Colonic mucosa (tissue), 4 donors: ENCODE measurements around the gene TLR2. TPM values are rescaled to one million over a fixed set of nuclear protein-coding genes. Genes with fewer than 3 reads are reported as not detected.

Experiments
- DNase-seq: peaks from one replicate; pipeline ENCODE4 v3.0.0-alpha.2; 2020
- H3K27ac ChIP-seq: fragments of 200-600 bp; one replicate; pipeline ENCODE4 v1.8.0; 2021
- H3K27me3 ChIP-seq: fragments of 200-600 bp; one replicate; pipeline ENCODE4 v1.8.0; 2021
- H3K36me3 ChIP-seq: fragments of 200-600 bp; one replicate; pipeline ENCODE4 v1.8.0; 2021
- H3K4me1 ChIP-seq: fragments of 200-600 bp; one replicate; pipeline ENCODE4 v1.8.0; 2021; ENCODE audit warnings: mild to moderate bottlenecking
- H3K4me3 ChIP-seq: fragments of 200-600 bp; one replicate; pipeline ENCODE4 v1.8.0; 2021
- H3K9ac ChIP-seq, 2 donors: one replicate each; pipeline ENCODE4 v1.7.0; 2013; ENCODE audit warnings: control low read depth in 2 of 2, low read depth in 2 of 2, low read length in 2 of 2
- H3K9me3 ChIP-seq: fragments of 200-600 bp; one replicate; pipeline ENCODE4 v1.8.0; 2021
- intact Hi-C: fragments of 100-400 bp; cut with DNase I; formaldehyde crosslinking; loops from one replicate; pipeline ENCODE4 v1.14.1; 2022
- total RNA-seq, 2 donors: library from RNA; stranded (reverse); fragmentation: NEBNext Ultra II Directional in 1 of 2; extraction: Animal tissue kit (Norgen Biotek cat#: 25700) in 1 of 2; gene quantifications; one replicate each; pipeline ENCODE4 v1.2.1, GENCODE V29; 2021
- TF ChIP-seq, protein P1 (sequence below): fragments of 200-600 bp; IDR thresholded peaks from one replicate; pipeline ENCODE4 v1.8.0; 2022; ENCODE audit warnings: antibody characterized with exemption, mild to moderate bottlenecking
- donor health status: healthy.
- donor health status: DM: no; HTN: no; CAD: no.
- donor health status: DM: no; HTN: no; CAD: no.

Gene TLR2, protein sequence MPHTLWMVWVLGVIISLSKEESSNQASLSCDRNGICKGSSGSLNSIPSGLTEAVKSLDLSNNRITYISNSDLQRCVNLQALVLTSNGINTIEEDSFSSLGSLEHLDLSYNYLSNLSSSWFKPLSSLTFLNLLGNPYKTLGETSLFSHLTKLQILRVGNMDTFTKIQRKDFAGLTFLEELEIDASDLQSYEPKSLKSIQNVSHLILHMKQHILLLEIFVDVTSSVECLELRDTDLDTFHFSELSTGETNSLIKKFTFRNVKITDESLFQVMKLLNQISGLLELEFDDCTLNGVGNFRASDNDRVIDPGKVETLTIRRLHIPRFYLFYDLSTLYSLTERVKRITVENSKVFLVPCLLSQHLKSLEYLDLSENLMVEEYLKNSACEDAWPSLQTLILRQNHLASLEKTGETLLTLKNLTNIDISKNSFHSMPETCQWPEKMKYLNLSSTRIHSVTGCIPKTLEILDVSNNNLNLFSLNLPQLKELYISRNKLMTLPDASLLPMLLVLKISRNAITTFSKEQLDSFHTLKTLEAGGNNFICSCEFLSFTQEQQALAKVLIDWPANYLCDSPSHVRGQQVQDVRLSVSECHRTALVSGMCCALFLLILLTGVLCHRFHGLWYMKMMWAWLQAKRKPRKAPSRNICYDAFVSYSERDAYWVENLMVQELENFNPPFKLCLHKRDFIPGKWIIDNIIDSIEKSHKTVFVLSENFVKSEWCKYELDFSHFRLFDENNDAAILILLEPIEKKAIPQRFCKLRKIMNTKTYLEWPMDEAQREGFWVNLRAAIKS
- total RNA-seq, result 1 to 10 TPM; 2.0 to 5.7 TPM

DNA sequence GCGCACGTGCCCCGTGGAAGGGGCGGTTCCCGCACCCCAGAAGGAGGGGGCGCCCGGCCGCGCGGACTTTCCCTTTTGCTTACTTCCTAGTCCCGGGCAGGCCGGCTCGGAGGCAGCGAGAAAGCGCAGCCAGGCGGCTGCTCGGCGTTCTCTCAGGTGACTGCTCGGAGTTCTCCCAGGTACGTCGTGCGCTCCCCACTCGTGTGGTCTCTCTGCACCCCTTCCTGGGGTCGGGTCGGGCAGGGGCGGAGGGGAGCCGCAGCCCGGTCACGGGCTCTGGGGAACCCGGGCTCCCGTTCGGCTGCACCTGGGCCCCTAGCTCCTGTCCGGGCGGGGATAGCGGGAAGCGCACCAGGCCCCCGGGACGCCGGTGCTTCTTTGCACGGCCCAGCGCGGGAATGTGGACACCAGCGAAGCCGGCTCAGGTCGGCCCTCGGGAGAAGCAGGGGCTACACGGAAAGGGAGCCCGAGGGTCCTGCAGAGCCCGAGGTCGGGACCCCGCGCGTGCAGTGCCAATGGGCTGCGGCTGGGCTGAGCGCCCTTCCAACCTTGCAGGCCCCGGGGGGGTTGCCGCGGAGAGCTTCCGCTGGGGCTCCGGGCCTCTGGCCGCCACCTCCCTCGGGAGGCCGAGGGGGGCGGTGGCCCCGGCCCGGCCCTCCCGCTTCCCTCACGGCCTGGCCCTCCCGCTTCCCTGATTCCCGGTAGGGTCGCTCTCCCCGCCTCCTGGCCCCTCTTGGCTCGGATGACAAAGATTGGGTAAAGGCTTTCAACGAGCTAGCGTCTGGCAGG lies at the start of gene TLR2:
TLR2 (plus strand) TSS at position 99 of the 789 bp plus-strand sequence. CDS start 18,628 bp downstream, outside the sequence.
- Histone ChIP-seq H3K4me1 (no peaks in the 10 kb centered on the region), H3K36me3 (no peaks in the 10 kb centered on the region), H3K4me3 (peak within 1 kb of the TSS; percentile 61), H3K27ac (no peak within 1 kb of the TSS), H3K27me3 (no peaks in the 10 kb centered on the region), H3K9ac (peak within 1 kb of the TSS in 1 of 2 donors; percentile 48), H3K9me3 (no peaks in the 10 kb centered on the region)
- intact Hi-C loops, result no loop called here
- DNase-seq, result peak; percentile 73
- TF ChIP-seq, protein P1, sequence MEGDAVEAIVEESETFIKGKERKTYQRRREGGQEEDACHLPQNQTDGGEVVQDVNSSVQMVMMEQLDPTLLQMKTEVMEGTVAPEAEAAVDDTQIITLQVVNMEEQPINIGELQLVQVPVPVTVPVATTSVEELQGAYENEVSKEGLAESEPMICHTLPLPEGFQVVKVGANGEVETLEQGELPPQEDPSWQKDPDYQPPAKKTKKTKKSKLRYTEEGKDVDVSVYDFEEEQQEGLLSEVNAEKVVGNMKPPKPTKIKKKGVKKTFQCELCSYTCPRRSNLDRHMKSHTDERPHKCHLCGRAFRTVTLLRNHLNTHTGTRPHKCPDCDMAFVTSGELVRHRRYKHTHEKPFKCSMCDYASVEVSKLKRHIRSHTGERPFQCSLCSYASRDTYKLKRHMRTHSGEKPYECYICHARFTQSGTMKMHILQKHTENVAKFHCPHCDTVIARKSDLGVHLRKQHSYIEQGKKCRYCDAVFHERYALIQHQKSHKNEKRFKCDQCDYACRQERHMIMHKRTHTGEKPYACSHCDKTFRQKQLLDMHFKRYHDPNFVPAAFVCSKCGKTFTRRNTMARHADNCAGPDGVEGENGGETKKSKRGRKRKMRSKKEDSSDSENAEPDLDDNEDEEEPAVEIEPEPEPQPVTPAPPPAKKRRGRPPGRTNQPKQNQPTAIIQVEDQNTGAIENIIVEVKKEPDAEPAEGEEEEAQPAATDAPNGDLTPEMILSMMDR, result no peak

DNA sequence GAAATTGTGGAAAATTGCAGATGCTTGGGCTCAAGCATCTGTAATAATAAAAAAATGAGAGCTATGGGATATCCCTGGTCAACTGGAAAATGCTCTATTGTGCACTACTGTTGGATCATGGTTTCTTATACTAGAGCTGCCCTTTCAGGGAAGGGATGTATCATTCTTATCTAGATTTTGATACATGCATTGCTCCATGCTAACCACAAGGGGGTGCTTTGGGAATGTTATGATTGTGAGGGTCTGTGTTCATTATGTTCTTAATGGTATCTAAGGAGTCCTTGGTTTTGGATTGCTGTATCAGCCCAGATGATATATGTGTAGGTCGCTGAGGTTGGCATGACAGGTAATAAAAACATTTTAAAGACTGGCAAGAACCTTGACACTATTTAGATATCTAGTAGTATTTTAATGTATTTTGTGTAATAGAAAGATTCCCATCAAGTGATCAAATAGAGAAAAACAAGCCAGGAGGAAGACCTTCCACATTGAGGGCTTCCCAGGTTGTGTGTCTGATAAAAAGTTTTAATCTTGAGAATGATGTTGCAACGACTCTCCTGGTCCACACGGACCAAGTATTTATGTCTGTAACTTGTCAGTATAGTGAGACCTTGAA lies 49.2 kb upstream of the TLR2 start:
- no peak overlapping the region for H3K9ac ChIP-seq
- H3K36me3 ChIP-seq, result no peaks in the 10 kb centered on the region
- DNase-seq, result no peak
- no peaks in the 10 kb centered on the region for H3K9me3 ChIP-seq
- TF ChIP-seq, protein P1, result peak; percentile 47
- no peak overlapping the region for H3K4me3 ChIP-seq
- no peaks in the 10 kb centered on the region for H3K4me1 ChIP-seq
- no peak overlapping the region for H3K27ac ChIP-seq
- intact Hi-C loops, result loop anchor here (5.0 to 10.0 kb wide), 2 partner anchors 120 to 293 kb away; partner anchors contain the start of gene MND1
- no peaks in the 10 kb centered on the region for H3K27me3 ChIP-seq

DNA sequence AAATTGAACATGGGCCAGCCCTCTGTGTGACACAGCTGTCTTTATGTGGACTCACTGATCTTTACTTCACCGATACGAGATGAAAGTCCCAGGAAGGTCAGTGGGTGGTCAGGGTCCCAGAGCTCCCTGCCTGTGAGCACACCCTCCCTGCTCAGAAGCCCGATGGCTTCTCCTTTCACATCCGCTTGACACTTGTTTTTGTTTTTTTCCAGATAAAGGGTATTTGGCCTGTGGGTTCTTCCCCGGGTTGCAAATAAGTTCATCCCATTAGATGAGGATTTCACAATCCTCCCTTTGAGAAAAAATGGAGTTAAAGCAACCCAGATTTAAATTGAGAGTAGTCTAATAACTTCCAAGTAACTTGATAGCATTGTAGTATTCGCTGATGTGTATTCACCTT lies 48.2 kb upstream of the TLR2 start:
- TF ChIP-seq, protein P1, result no peak
- no peaks in the 10 kb centered on the region for H3K4me1 ChIP-seq
- no peaks in the 10 kb centered on the region for H3K27me3 ChIP-seq
- no peaks in the 10 kb centered on the region for H3K36me3 ChIP-seq
- DNase-seq, result no peak
- intact Hi-C loops, result loop anchor here (5.0 to 10.0 kb wide), 2 partner anchors 119 to 294 kb away; partner anchors contain the start of gene MND1
- no peaks in the 10 kb centered on the region for H3K9me3 ChIP-seq
- H3K9ac ChIP-seq, result no peak overlapping the region
- H3K4me3 ChIP-seq, result no peak overlapping the region
- no peak overlapping the region for H3K27ac ChIP-seq

DNA sequence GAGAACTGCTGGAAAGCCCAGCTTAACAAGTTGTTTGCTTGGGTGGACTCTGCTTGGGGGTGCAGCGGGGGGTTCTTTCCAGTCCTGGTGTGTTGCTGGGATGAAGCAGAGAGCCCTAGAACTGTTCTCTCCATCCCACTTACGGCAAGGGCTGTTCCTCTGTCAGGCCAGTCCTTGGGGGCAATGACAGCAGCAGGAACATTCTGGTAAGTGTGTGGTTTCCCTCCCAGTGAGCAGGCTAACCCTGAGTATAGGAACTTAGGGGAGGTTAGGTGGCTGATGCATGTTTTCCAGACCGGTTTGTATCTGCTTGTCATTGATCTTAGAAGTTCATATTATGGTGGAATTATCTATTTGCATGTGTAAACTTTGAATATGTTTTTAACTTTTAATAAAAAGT lies 46.9 kb upstream of the TLR2 start:
- Histone ChIP-seq H3K27me3 (no peaks in the 10 kb centered on the region), H3K4me3 (no peak overlapping the region), H3K9me3 (no peaks in the 10 kb centered on the region), H3K27ac (no peak overlapping the region), H3K4me1 (no peaks in the 10 kb centered on the region), H3K36me3 (no peaks in the 10 kb centered on the region), H3K9ac (no peak overlapping the region)
- intact Hi-C loops, result loop anchor here (5.0 to 10.0 kb wide), 2 partner anchors 118 to 295 kb away; partner anchors contain the start of gene MND1
- DNase-seq, result no peak
- TF ChIP-seq, protein P1, result no peak
